Kasumi-1 (cell line): ENCODE data around the gene FBXW10B.
"Not testable (repeated sequence)": the region's sequence is repeated elsewhere in the genome, so short reads cannot be mapped to it uniquely, and the experiment has no call there.

Experiments used
- DNase-seq, 2 experiments: peaks; one replicate each; lab custom pipeline; 2025; lab: John Stamatoyannopoulos, UW

FBXW10B gene

DNA sequence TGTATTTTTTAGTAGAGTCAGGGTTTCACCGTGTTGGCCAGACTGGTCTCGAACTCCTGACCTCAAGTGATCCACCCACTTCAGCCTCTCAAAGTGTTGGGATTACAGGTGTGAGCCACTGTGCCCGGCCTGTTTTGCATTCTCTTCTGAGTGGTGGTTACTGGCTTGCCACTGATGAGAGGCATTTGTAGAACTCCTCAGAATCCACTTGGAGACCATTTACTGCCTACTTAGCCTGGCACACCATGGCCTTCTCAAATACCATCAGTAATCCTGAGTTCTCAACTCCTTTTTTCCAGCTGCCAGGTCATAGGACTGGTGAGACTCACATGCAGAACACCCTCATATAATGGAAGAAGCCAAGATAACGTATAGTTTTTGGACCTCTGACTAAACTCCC is 22.5 kb upstream of the FBXW10B start:
- not testable (repeated sequence) for DNase-seq

DNA sequence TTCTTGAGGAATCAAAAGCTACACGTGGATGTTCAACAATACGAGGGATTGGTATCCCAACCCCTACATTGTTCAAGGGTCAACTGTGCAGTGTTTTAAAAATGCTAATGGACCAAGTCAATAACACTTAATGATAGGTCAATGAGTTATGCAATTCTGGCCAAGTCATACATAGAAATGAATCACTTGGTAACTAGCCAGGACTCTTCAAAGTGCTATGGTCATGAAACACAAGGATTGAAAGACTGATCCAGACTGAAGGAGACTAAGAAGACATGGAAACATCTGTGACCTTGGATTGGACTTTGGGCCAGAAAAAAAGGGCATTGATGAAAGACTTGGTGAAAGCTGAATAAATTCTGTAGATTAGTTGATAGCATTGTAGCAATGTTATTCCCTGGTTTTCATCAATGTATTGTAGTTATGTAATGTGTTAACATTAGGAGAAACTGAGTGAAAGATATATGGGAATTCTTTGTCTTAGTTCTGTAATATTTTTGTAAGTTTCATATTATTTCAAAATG is 11.5 kb upstream of the FBXW10B start:
- not testable (repeated sequence) for DNase-seq

DNA sequence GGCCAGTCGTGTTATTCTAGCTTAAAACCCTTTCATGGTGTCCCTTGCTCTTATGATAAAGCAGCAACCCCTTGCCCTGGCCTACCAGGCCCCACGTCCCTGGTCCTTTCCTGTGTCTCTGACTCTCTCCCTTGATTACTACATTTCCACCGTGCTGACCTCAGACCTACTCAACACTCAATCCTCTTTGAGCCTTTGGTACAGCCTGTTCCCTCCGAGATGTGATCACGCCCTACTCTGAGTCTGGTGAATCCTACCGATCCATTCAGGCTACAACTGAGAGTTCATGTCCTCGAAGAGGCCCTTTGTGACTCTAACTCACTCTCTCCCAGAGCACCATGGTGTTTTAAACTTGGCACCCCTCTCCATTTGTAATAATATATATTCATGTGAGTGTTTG is 10.5 kb upstream of the FBXW10B start:
- not testable (repeated sequence) for DNase-seq

DNA sequence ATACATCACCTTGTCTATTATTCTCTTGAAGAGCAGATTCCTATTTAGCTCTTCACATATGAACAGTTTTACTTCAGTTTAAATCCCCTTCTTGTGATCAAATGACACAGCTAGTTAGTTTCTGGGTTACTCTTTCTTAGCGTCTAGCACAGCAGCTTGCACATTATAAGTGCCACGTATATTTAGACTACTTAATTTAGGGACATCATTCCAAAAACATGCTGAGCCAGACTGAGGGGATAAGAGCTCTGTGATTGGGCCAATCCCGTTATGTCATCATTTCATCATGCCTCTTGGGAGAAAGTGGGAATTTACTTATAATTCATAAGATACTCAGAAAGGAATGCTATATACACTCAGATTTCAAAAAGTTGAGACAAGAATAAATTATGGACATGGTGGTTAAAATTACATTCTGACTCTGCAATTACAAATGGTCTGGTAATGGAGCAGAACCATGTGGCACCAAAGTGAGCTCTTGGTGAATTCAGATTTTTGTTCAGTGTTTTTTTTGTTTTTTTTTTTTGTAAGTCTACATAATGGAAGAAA is 4.2 kb upstream of the FBXW10B start:
- DNase-seq = not testable (repeated sequence)

DNA sequence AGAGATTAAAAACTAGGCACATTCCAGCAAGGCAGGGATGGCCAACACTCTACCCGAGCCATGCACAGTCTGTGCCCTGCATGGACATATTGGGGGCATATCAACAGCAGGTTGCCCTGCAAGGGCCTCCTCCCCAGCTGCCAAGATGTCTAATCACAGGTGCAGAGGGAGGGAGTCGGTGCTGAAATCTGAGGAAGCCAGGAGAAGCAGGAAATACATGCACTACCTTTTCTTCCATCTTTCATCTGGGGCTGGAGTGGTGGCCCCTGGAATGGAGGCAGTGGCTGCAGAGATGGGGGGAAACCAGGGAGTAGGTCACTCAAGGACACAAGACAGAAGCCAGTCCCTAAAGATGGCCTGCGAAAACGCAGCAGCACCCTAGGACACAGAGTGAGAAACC is 3.8 kb upstream of the FBXW10B start:
- not testable (repeated sequence) for DNase-seq

DNA sequence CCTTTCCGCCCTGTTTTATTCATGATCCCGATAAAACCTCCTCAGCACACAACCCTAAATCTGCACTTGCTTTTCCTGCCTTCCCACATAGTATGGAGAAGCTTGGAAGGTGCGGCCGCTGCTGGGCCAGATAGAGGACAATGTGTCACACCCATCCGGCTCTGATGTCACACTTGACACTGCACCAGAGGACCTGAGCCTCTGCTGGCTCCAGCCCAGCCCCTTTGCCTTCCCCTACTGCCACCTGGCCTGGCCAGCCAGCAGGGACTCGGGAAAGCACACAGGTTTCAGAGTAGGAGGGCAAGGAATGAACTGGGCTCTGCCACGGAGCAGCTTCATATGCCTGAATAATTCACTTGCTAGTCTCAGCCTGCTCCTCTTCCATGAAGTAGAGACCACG is 2.6 kb upstream of the FBXW10B start:
- not testable (repeated sequence) for DNase-seq

DNA sequence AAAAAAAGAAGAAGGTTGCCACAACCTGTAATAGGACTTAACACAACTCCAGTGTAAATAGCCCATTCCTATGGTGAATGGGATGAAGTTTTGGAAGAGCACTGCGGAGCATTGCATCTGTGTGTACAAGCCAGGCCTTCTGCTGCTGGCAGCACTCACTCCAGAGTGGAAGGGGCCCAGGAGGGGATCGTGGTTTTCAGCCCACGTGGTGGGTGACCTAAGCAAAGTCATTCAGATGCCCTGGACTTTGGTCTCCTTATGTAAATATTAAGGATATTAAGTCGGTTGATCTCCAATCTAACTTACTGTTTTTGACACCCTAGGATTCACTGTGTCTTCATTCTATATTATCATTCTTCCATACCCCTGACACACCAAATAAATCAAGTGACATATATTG is 2.7 kb downstream of the FBXW10B start:
- not testable (repeated sequence) for DNase-seq

DNA sequence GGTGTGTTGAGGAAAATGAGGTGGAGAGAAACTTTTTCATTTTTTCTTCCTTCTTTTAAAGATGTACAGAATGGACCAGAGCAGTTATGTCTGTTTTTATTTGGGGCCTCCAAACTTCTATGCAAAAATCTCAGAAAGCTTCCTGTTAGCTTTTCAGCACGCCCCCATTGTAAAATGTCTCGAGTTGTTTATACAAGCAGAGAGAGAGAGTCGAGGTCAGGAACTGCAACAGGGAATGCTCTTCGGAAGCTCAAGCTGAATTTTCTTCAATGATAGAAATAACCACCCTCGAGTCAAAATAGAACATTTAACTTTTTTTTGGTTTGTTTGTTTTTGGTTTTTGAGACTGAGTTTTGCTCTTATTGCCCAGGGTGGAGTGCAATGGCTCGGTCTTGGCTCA is 3.7 kb downstream of the FBXW10B start:
- not testable (repeated sequence) for DNase-seq

DNA sequence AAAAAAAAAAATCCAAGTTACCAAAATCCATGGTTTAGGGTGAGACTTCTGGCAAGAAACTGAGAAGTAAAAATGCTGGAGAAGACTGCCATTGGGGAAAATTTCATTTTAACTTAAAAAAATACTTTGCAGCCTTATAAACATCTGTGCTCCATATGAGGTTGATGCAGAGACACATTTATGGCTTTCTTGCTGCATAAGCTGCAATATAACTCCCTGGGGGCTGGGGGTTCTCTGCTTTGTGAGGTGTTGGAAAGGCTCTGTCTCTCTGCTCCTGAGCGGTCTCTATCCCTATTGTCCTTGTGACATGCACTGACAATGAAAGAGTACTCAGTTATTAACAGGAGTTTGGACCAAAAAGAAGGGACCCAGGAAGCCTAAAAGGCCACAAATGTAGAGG is 6.4 kb downstream of the FBXW10B start:
- DNase-seq = not testable (repeated sequence)

DNA sequence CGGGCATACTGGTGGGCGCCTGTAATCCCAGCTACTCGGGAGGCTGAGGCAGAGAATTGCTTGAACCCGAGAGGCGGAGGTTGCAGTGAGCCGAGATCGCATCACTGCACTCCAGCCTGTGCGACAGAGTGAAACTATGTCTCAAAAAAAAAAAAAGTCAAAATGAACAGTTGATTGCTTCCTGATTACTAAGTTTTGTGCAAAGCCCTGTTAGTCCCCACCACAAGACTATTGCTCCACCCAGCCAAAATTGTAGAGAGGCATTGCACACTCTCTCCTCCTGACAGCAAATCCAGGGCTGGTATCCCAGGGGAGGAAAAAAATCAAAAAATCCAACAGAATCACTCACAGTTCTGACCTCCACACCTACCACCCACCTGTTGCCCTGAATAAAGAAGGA is 26.5 kb downstream of the FBXW10B start:
- DNase-seq = not testable (repeated sequence)

DNA sequence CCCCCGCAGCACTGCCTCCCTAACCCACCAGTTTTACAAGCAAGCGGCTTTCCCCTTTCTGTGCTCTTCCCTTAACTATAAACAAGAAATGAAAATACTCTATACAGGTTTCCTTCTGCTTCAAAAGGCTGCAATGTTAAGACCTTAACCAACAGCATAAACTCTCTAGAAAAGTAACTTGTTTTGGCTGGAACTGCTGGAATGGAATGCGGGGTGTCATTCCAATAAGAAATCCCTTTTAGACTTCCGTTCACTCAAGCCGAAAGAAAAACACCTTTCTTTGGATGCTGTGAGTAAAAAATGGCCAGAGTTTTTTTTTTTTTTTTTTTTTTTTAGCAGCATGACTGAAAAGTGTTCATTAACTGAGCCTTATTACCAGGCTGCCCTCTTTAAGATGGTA is 27.5 kb downstream of the FBXW10B start:
- not testable (repeated sequence) for DNase-seq

DNA sequence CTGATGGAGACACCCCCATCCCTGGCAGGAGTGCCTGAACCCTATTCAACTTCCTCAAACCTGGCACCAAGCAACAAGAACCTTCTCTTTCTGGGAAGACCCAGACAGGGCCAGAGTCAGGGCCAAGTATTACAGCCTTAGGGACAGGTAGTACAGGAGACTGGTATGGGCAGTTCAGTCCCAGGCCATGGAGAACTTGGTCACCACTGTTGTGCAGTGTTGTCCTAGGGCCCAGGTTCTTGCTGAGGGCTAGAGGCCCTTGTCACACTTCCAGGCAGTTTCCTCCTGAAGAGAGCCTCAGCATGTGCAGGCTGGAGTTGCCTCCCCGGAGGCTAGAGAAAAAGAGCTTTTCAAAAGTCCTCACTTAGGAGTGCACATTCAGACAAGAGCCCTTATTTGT is 28.7 kb downstream of the FBXW10B start:
- not testable (repeated sequence) for DNase-seq

DNA sequence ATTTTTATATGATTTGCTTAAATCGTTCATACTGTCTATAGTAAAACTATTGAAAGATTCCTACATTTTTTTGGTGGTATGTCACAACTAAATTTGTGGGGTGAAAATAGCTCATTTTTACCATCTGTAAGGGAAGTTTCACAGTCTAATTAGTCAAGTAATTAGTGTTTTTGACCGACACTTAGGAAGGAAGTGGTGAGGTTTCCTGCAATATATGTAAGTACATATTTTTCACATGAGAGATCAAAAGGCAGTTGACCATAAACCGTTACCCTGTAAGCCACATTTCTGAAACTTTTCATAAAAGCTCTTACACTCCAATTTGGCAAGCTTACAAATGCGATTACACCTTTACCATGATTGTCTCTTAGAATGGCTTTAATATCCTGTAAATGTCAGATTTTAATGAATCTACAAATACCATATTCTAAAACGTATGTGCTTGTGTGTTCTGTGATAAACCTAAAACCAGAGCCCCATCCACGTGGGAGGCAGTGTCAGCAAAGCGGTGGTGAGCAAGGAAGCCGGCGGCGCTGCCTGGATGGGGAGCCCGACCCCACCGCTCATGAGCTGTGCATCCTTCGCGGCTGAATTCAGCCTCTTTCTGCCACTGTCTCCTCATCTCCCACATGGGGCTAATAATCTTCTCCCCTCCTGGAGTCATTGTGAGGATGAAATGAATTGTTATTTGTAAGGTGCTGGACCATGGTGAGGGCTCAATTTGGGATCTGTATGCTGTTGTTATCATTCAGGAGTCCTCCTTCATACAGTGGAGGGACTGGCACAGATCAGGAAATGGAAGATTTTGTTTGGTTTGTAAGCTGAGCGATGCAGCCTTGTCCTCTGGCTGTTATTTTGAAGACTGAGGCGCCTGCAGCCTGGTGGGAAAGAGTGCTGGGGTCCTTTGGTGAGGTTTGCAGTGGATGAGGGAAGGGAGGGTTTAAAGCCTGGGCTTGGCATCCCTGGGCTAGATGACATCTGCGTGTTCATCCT is 29.7 kb downstream of the FBXW10B start:
- DNase-seq = not testable (repeated sequence)

DNA sequence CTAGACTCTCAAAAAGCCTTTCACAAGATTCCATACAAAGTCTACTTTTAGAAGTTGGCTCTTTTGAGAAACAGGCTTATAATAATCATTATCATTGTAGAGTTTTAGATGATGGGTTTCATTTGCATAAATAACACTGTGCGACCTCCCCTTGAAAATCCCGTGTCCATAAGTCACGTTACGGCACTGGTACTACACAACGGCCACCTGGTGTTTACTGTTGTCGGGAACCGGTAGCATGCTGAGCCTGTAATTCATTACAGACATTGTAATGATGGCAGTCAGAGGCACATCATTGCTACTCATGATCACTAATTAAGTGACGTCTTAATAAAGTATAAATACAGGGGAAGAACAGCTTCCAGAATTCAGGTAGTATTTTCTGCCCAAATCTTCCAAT is 31.5 kb downstream of the FBXW10B start:
- DNase-seq = not testable (repeated sequence)

DNA sequence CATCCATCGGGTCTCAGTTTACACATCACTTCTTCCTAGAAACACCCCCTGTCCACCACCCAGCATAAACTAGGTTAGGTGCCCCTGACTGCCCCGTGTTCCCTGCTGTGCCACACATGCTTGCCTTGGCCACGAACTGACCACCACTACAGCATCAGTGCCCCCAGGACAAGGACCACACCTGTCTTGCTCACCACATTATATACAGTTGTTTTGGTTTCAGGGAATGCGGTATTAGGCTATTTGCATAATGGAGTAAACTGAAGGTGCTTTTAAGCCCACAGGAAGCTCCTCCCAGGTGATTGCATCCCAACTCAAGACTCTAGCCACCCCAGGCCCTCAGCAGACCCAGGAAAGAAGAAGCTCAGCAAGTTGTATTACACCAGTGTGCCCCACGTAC is 36.2 kb downstream of the FBXW10B start:
- DNase-seq = not testable (repeated sequence)

DNA sequence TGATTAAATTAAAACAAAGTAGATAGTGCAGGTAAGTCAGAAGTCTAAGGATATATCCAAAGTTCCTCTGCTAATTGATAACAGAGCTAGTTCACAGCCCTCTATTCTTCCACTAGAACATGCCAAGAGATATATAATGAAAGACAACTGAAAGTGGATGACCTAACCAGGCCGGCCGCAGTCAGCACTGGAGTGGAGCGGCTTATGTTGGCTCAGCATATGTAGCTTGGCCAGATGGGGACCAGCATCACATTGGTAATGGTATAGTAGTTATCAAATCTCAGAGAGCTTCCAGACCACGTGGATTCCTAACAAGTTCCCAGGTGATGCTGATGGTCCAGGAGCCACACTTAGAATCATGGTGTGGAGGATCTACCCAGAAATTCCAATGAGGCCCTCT is 38.0 kb downstream of the FBXW10B start:
- DNase-seq = not testable (repeated sequence)

DNA sequence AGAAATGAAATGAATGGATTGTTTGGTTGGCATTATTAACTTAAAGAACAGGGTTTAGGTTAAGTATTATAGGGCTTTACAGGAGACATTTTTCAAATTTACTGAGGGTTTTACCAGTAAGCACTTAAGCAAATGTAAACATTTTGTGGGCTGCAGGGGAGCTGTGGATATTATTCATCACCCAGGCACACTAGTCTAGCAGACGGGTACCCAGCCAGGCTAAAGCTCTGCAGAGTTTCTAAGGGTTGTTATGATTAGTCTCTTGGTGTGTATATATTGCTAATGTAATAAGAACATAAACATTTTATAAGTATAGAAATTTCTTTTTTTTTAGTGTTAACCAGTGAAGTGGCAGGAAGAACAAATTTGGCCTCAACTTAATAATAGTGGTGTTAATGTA is 42.7 kb downstream of the FBXW10B start:
- DNase-seq = not testable (repeated sequence)

DNA sequence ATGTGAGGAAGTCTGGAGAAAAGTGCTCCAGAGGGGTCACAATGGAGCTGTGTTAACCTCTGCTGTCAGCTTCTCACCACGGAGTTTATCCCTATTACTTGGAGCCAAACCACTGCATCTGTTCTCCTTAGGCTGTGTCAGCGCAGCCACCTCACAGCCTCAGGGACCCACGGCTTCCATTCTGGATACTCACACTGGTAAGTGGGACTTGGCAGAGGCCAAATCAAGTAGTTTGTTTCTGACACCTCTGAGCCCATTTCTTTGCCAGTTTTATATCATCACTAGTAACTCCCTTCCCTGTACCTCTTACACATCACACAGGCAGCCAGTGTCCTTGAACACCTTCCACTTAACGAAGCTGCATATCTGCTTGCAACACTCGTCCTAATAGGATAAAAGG is 44.8 kb downstream of the FBXW10B start:
- not testable (repeated sequence) for DNase-seq

DNA sequence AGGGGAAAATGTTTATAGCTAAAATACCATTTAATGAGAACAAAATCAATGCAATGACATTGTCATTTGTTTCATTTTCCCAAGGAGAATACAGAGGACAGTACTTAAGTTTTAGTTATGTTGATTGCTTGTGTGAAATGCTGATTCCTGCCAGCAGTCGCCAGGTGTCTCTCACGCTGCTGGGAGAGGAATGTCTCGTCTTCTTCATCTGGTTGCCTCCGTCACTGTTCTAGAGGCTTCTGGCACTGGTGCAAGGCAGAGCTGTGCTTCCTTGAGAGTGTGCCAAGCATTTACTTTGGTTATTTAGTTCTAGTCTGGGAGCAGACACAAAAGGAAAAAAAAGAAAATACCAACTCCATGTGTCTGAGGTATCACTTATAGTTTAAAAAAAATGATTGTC is 45.6 kb downstream of the FBXW10B start:
- DNase-seq = not testable (repeated sequence)
